GM19099 (cell line): ENCODE results near the gene METAP1D.

Experiments used
- POLR2A ChIP-seq: IDR thresholded peaks from 3 replicates; pipeline ENCODE4 v1.6.1; 2011; ENCODE audit warnings: low read depth; ENCODE audit not compliant: insufficient read length; ENCODE audit errors: extremely low read depth

The METAP1D gene

GRCh38 chr2:172088245-172089004, 88.7 kb downstream of the METAP1D start:
- no peak for TF ChIP-seq POLR2A

- no peak for TF ChIP-seq POLR2A
Observed at GRCh38 chr2:172089005-172089504, 89.3 kb downstream of the METAP1D start.

GRCh38 chr2:172089633-172090032, 89.9 kb downstream of the METAP1D start:
- no peak for TF ChIP-seq POLR2A

- TF ChIP-seq POLR2A = no peak
Observed at GRCh38 chr2:172090044-172090961, 90.5 kb downstream of the METAP1D start.

GRCh38 chr2:172091000-172091641, 91.4 kb downstream of the METAP1D start:
- no peak for TF ChIP-seq POLR2A

- no peak for TF ChIP-seq POLR2A
Observed at GRCh38 chr2:172091761-172092566, 92.2 kb downstream of the METAP1D start.

- no peak for TF ChIP-seq POLR2A
Observed at GRCh38 chr2:172092716-172093415, 93.1 kb downstream of the METAP1D start.

GRCh38 chr2:172093416-172094293, 93.9 kb downstream of the METAP1D start:
- no peak for TF ChIP-seq POLR2A

- no peak for TF ChIP-seq POLR2A
Observed at GRCh38 chr2:172094294-172095145, 94.8 kb downstream of the METAP1D start.

- TF ChIP-seq POLR2A = no peak
Observed at GRCh38 chr2:172095146-172095904, 95.6 kb downstream of the METAP1D start.

GRCh38 chr2:172095905-172096625, 96.3 kb downstream of the METAP1D start:
- TF ChIP-seq POLR2A = no peak
